ENCODE results near the gene GLG1.
"Not testable (repeated sequence)": the region's sequence is repeated elsewhere in the genome, so short reads cannot be mapped to it uniquely, and the experiment has no call there.

DNA sequence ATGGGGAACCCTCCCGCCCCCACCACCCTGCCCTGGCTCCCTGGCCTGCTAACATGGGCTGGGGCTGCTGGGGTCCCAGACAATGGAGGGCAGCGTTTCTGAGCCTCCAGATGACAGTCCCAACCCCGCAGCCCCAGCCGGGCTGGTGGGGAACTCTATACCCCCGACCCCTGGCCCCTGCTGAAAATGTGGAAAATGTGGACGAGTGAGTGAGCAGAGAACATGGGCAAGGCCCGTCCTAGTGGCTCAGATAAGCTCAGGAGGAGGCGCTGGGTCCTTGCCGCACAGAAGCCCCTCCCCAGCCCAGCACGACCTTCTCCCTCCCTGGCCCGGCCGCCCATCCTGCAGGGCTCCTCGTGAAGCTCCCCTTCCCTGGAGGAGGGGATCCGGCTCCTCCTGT is 187.1 kb downstream of the GLG1 start:
- not testable (repeated sequence) for TF ChIP-seq CTCF (IDR thresholded peaks at IDR 0.05; ENCODE audit: poor library complexity); EZH2 (IDR thresholded peaks at IDR 0.05; ENCODE audit: borderline replicate concordance); EZH2phosphoT487 (IDR thresholded peaks at IDR 0.05; ENCODE audit: low read depth, severe bottlenecking, unreplicated experiment)
